ENCODE measurements around the gene STAG1. TPM values are rescaled to one million over a fixed set of nuclear protein-coding genes. Genes with fewer than 3 reads are reported as not detected.

Gene STAG1
- total RNA-seq, 2 donors from 2014 or later, result 26.8 to 29.8 TPM

DNA sequence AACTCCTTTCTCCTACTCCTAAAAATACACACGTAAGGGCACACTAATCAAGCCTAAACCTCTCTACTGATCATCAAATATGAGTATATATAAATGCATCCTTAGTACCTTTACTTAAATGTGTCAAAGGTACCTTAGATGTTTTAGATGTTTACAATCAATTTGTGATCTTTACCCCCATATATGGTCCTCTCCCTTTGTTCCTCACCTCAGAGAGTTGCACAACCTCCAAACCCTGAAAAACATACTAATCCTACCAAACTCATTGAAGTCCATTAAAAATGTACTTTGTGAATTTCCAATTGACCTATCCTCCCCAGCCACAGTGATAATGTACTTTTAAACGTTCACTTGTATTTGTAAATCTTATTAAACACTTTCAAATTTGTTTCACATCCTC is 249.1 kb downstream of the STAG1 start:
- DNase-seq, result no peak
- H3K27me3 ChIP-seq (ENCODE audit: control insufficient read depth, insufficient read depth, low read length, poor library complexity, severe bottlenecking), result no peaks in the 10 kb centered on the region
- no peaks in the 10 kb centered on the region for H3K27me3 Mint-ChIP-seq (ENCODE audit: insufficient read depth)
- H3K4me3 ChIP-seq (ENCODE audit: low read length), result no peak overlapping the region
- 93 to 100% methylated on average over 1 to 2 of the region's 2 CpGs for WGBS, 2 experiments (ENCODE audit: insufficient coverage in 1 of 2, insufficient read length in 1 of 2)
- H3K9me3 Mint-ChIP-seq, result no peaks in the 10 kb centered on the region
- H3K4me1 ChIP-seq (ENCODE audit: control insufficient read depth, insufficient read depth, low read length), result no peaks in the 10 kb centered on the region
- no peak overlapping the region for H3K27ac ChIP-seq (ENCODE audit: low read depth, low read length)
- H3K27ac Mint-ChIP-seq, result no peak overlapping the region
- H3K9ac ChIP-seq (ENCODE audit: extremely low read depth, low read length, poor library complexity, severe bottlenecking), result no peak overlapping the region
- peaks cover 12% of the 10 kb centered on the region for H3K36me3 Mint-ChIP-seq (ENCODE audit: low read depth)
- H3K4me1 Mint-ChIP-seq, result no peaks in the 10 kb centered on the region
- H3K4me3 Mint-ChIP-seq, result no peak overlapping the region
- TF ChIP-seq CTCF (conservative IDR thresholded peaks at IDR 0.05), result no peak
- H3K9me3 ChIP-seq (ENCODE audit: control insufficient read depth, low read length), result no peaks in the 10 kb centered on the region
- H3K36me3 ChIP-seq (ENCODE audit: control insufficient read depth, insufficient read depth, low read length), result peaks cover 7% of the 10 kb centered on the region

DNA sequence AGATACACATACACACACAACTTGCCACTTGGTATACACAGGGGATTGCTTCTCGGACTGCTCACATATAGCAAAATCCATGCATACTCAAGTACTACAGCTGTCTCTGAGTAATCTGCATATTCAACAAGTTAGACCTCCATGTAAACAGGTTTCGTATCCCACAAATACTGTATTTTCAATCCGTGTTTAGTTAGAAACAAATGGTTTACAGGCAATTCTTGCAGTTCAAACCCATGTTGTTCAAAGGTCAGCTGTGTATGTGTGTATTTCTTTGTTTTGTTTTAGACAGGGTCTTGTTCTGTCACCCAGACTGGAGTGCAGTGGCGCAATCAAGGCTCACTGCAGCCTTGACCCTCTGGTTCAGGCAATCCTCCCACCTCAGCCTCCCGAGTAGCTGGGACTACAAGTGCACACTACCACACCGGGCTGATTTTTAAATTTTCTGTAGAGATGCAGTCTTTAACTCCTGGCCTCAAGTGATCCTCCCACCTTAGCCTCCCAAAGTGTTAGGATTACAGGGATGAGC is 253.2 kb downstream of the STAG1 start:
- TF ChIP-seq CTCF (conservative IDR thresholded peaks at IDR 0.05), result no peak
- peaks cover 35% of the 10 kb centered on the region for H3K36me3 Mint-ChIP-seq (ENCODE audit: low read depth)
- H3K36me3 ChIP-seq (ENCODE audit: control insufficient read depth, insufficient read depth, low read length), result peaks cover 7% of the 10 kb centered on the region
- H3K9ac ChIP-seq (ENCODE audit: extremely low read depth, low read length, poor library complexity, severe bottlenecking), result no peak overlapping the region
- H3K4me3 ChIP-seq (ENCODE audit: low read length), result no peak overlapping the region
- H3K9me3 ChIP-seq (ENCODE audit: control insufficient read depth, low read length), result peaks cover 7% of the 10 kb centered on the region
- no peaks in the 10 kb centered on the region for H3K4me1 Mint-ChIP-seq
- H3K4me3 Mint-ChIP-seq, result no peak overlapping the region
- DNase-seq, result no peak
- no peak overlapping the region for H3K27ac ChIP-seq (ENCODE audit: low read depth, low read length)
- no peaks in the 10 kb centered on the region for H3K27me3 ChIP-seq (ENCODE audit: control insufficient read depth, insufficient read depth, low read length, poor library complexity, severe bottlenecking)
- H3K4me1 ChIP-seq (ENCODE audit: control insufficient read depth, insufficient read depth, low read length), result no peaks in the 10 kb centered on the region
- 90 to 100% methylated on average over 5 to 6 of the region's 6 CpGs for WGBS, 2 experiments (ENCODE audit: insufficient coverage in 1 of 2, insufficient read length in 1 of 2)
- no peaks in the 10 kb centered on the region for H3K27me3 Mint-ChIP-seq (ENCODE audit: insufficient read depth)
- H3K9me3 Mint-ChIP-seq, result peaks cover 9% of the 10 kb centered on the region
- H3K27ac Mint-ChIP-seq, result no peak overlapping the region

DNA sequence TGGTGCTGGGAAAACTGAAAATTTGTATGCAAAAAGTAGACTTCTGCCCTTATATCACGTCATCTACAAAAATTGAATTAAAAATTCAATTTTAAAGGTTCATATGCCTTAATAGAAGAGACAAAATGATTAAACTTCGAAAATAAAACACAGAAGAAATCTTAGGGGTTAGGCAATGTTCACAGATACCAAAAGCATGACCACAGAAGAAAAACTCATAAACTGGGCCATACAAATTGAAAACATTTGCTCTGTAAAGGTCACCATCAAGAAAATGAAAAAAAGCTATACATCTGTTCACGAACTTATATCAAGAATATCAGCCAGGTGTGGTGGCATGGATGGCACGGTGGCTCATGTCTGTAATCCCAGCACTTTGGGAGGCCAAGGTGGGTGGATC is 257.0 kb downstream of the STAG1 start:
- DNase-seq, result no peak
- 88 to 97% methylated on average over 1 to 4 of the region's 4 CpGs for WGBS, 2 experiments (ENCODE audit: insufficient coverage in 1 of 2, insufficient read length in 1 of 2)
- H3K4me3 ChIP-seq (ENCODE audit: low read length), result no peak overlapping the region
- H3K4me1 Mint-ChIP-seq, result no peaks in the 10 kb centered on the region
- no peak overlapping the region for H3K27ac Mint-ChIP-seq
- H3K4me3 Mint-ChIP-seq, result no peak overlapping the region
- no peak for TF ChIP-seq CTCF (conservative IDR thresholded peaks at IDR 0.05)
- H3K9ac ChIP-seq (ENCODE audit: extremely low read depth, low read length, poor library complexity, severe bottlenecking), result no peak overlapping the region
- peaks cover 34% of the 10 kb centered on the region for H3K9me3 ChIP-seq (ENCODE audit: control insufficient read depth, low read length)
- no peak overlapping the region for H3K27ac ChIP-seq (ENCODE audit: low read depth, low read length)
- H3K4me1 ChIP-seq (ENCODE audit: control insufficient read depth, insufficient read depth, low read length), result no peaks in the 10 kb centered on the region
- peaks cover 56% of the 10 kb centered on the region for H3K36me3 Mint-ChIP-seq (ENCODE audit: low read depth)
- H3K27me3 ChIP-seq (ENCODE audit: control insufficient read depth, insufficient read depth, low read length, poor library complexity, severe bottlenecking), result no peaks in the 10 kb centered on the region
- peaks cover 33% of the 10 kb centered on the region for H3K36me3 ChIP-seq (ENCODE audit: control insufficient read depth, insufficient read depth, low read length)
- H3K27me3 Mint-ChIP-seq (ENCODE audit: insufficient read depth), result no peaks in the 10 kb centered on the region
- peaks cover 35% of the 10 kb centered on the region for H3K9me3 Mint-ChIP-seq

Data from endodermal cell (in vitro differentiated cells).